K562 (cell line): ENCODE data around the gene TEX28. TPM values are rescaled to one million over a fixed set of nuclear protein-coding genes. Genes with fewer than 3 reads are reported as not detected.
A peak's percentile ranks its signal among the peaks of the same experiment; 100 is the strongest.

Experiments used
- BHLHE40 ChIP-seq: IDR thresholded peaks from 2 replicates; pipeline ENCODE4 v1.6.1; 2011; ENCODE audit warnings: low read length, improper control_type of control experiment
- CHAMP1 ChIP-seq: fragments of 450-650 bp; IDR thresholded peaks from 2 replicates; pipeline ENCODE4 v1.6.1; 2016; ENCODE audit warnings: mild to moderate bottlenecking
- CHD2 ChIP-seq: IDR thresholded peaks from 2 replicates; pipeline ENCODE4 v1.6.1; 2011; ENCODE audit warnings: low read depth, low read length
- E2F6 ChIP-seq, 2 experiments: IDR thresholded peaks; 2 replicates each; pipeline ENCODE4 v1.6.1; 2011; ENCODE audit warnings: borderline replicate concordance in 1 of 2, control low read depth in 1 of 2, low read depth in 1 of 2, low read length in 1 of 2, mild to moderate bottlenecking in 1 of 2, mixed read lengths in 1 of 2, moderate library complexity in 1 of 2; ENCODE audit not compliant: insufficient read depth in 1 of 2, insufficient read length in 1 of 2, poor library complexity in 1 of 2, severe bottlenecking in 1 of 2; ENCODE audit errors: extremely low read depth in 1 of 2
- HDAC2 ChIP-seq: fragments of 450-650 bp; IDR thresholded peaks from 2 replicates; pipeline ENCODE4 v1.6.1; 2016; ENCODE audit warnings: mild to moderate bottlenecking
- HLTF ChIP-seq: fragments of 450-650 bp; IDR thresholded peaks from 2 replicates; pipeline ENCODE4 v1.6.1; 2016
- MAFF ChIP-seq: IDR thresholded peaks from 2 replicates; pipeline ENCODE4 v1.6.1; 2012; ENCODE audit warnings: low read length, improper control_type of control experiment
- STAT6 ChIP-seq: sonication (generic); formaldehyde crosslinking; IDR thresholded peaks from 2 replicates; pipeline ENCODE4 v1.8.1; 2023; ENCODE audit warnings: mild to moderate bottlenecking, missing genetic modification reagents
- TFAP4 ChIP-seq: sonication (generic); formaldehyde crosslinking; IDR thresholded peaks from 2 replicates; pipeline ENCODE4 v1.8.0; 2022; ENCODE audit warnings: missing genetic modification reagents, mild to moderate bottlenecking, moderate library complexity, borderline replicate concordance
- TGIF2 ChIP-seq: sonication (generic); formaldehyde crosslinking; IDR thresholded peaks from 2 replicates; pipeline ENCODE4 v1.8.1; 2022; ENCODE audit warnings: mild to moderate bottlenecking, missing genetic modification reagents, moderate library complexity
- TRIM24 ChIP-seq, 2 experiments: fragments of 450-650 bp; IDR thresholded peaks; 2 replicates each; pipeline ENCODE4 v1.6.1; 2016
- XRCC3 ChIP-seq: fragments of 450-650 bp; IDR thresholded peaks from 2 replicates; pipeline ENCODE4 v1.6.1; 2017; ENCODE audit warnings: mild to moderate bottlenecking, moderate library complexity
- ZFP91 ChIP-seq: sonication (generic); formaldehyde crosslinking; IDR thresholded peaks from 2 replicates; pipeline ENCODE4 v1.8.0; 2022; ENCODE audit warnings: mild to moderate bottlenecking, missing genetic modification reagents
- ZKSCAN1 ChIP-seq: fragments of 150-350 bp; IDR thresholded peaks from 2 replicates; pipeline ENCODE4 v1.6.1; 2016; ENCODE audit warnings: low read depth, low read length
- ZNF431 ChIP-seq: sonication (generic); formaldehyde crosslinking; IDR thresholded peaks from 2 replicates; pipeline ENCODE4 v1.8.0; 2022; ENCODE audit warnings: mild to moderate bottlenecking, missing genetic modification reagents
- ZNF740 ChIP-seq, 3 experiments: fragments of 200-800 bp in 1 of 3; sonication (Bioruptor generic) in 1 of 3; sonication (generic) in 1 of 3; formaldehyde crosslinking in 1 of 3; IDR thresholded peaks; 2 replicates each; pipeline versions ENCODE4 v1.6.1 to v1.8.0; 2016 to 2022; ENCODE audit warnings: mild to moderate bottlenecking in 2 of 3, missing compliant biosample characterization in 2 of 3, missing genetic modification characterization in 2 of 3, missing genetic modification reagents in 1 of 3
- polyA plus RNA-seq, 8 experiments: library from polyadenylated mRNA; depleted of rRNA in 4 of 8; stranded (reverse) in 5 of 8; unstranded in 3 of 8; fragments of >200 nt; fragmentation: Nextera tagmentation in 2 of 8; fragmentation: Illumina TruSeq in 1 of 8; extraction: Ambion mirVana in 2 of 8; extraction: Trizol in 1 of 8; gene quantifications; 2 replicates each; pipeline versions ENCODE4 v1.2.1 to v1.2.3, GENCODE V29; 2011 to 2014; ENCODE audit warnings: inconsistent platforms in 1 of 8, missing spikeins in 1 of 8
- total RNA-seq, 7 experiments: library from RNA; depleted of rRNA in 6 of 7; stranded (reverse); fragments of >200 nt in 6 of 7; fragmentation: Illumina TruSeq in 2 of 7; extraction: Trizol in 2 of 7; gene quantifications; 2 replicates each; pipeline versions ENCODE4 v1.2.1 to v1.2.3, GENCODE V29; 2011 to 2021; ENCODE audit warnings: low replicate concordance in 1 of 7

TEX28 gene
- total and polyA plus RNA-seq, 9 of the 15 experiments (the other 6 are each of a cell fraction or from before 2014, with no cell fraction given): not detected

GRCh38 chrX:154294791-154295574 lies at the start of gene TEX28 (continued):
- TF ChIP-seq ZNF431 (CRISPR knock-in tag) (peak; percentile 20; the same call in 1 of the 2 replicates), ZKSCAN1 (no peak), ZNF740 (CRISPR knock-in tag; IDR thresholded peaks at IDR 0.05) (no peak), ZNF740 (tag; IDR thresholded peaks at IDR 0.05) (no peak), TFAP4 (CRISPR knock-in tag) (peak; percentile 74; the same call in 1 of the 2 replicates), HDAC2 (no peak), BHLHE40 (peak; percentile 36; the same call in 1 of the 2 replicates), XRCC3 (no peak), CHAMP1 (no peak), HLTF (no peak), E2F6 (IDR thresholded peaks at IDR 0.05; ENCODE audit: borderline replicate concordance in 1 of 2, extremely low read depth in 1 of 2, insufficient read depth in 1 of 2, insufficient read length in 1 of 2, low read depth in 1 of 2, low read length in 1 of 2, poor library complexity in 1 of 2, severe bottlenecking in 1 of 2) (peak in 1 of 2 experiments; percentile 50), TRIM24 (IDR thresholded peaks at IDR 0.05) (peak; percentile 68 to 70; a peak in 3 of 4 replicates), STAT6 (no peak), CHD2 (no peak), TGIF2 (no peak), ZFP91 (no peak), MAFF (no peak)
